K562 (cell line): ENCODE results near the gene PES1. TPM values are rescaled to one million over a fixed set of nuclear protein-coding genes. Genes with fewer than 3 reads are reported as not detected.
A peak's percentile ranks its signal among the peaks of the same experiment; 100 is the strongest.

Experiments used
- BCOR ChIP-seq: fragments of 450-650 bp; IDR thresholded peaks from 2 replicates; pipeline ENCODE4 v1.6.1; 2016
- BHLHE40 ChIP-seq: IDR thresholded peaks from 2 replicates; pipeline ENCODE4 v1.6.1; 2011; ENCODE audit warnings: low read length, improper control_type of control experiment
- CTBP1 ChIP-seq: fragments of 450-650 bp; IDR thresholded peaks from 2 replicates; pipeline ENCODE4 v1.6.1; 2016; ENCODE audit warnings: borderline replicate concordance
- ETV1 ChIP-seq: fragments of 450-650 bp; conservative IDR thresholded peaks from 2 replicates; pipeline ENCODE4 v1.6.1; 2016; ENCODE audit warnings: missing genetic modification characterization, control low read depth, low read depth, missing compliant biosample characterization
- GABPA ChIP-seq: fragments of 200-800 bp; sonication (Bioruptor generic); conservative IDR thresholded peaks from 2 replicates; pipeline ENCODE4 v1.6.1; 2016; ENCODE audit warnings: low read depth, missing genetic modification characterization, missing compliant biosample characterization
- HDAC2 ChIP-seq: fragments of 450-650 bp; IDR thresholded peaks from 2 replicates; pipeline ENCODE4 v1.6.1; 2016; ENCODE audit warnings: mild to moderate bottlenecking
- HNRNPK ChIP-seq: fragments of 200-400 bp; formaldehyde crosslinking; IDR thresholded peaks from one replicate; pipeline ENCODE4 v1.6.1; 2018; ENCODE audit warnings: mild to moderate bottlenecking, low read depth, low read length; ENCODE audit not compliant: poor library complexity, severe bottlenecking
- NBN ChIP-seq: fragments of 450-650 bp; IDR thresholded peaks from 2 replicates; pipeline ENCODE4 v1.6.1; 2016; ENCODE audit warnings: low read depth, mild to moderate bottlenecking
- POLR2AphosphoS2 ChIP-seq: IDR thresholded peaks from 2 replicates; pipeline ENCODE4 v1.6.1; 2012; ENCODE audit warnings: low read length, improper control_type of control experiment
- PRMT5 ChIP-seq: sonication (generic); formaldehyde crosslinking; IDR thresholded peaks from 2 replicates; pipeline ENCODE4 v1.5.0; 2020; ENCODE audit warnings: missing genetic modification reagents
- SMARCA4 ChIP-seq: fragments of 450-650 bp; IDR thresholded peaks from 2 replicates; pipeline ENCODE4 v1.6.1; 2016
- SMARCA5 ChIP-seq: fragments of 450-650 bp; IDR thresholded peaks from 2 replicates; pipeline ENCODE4 v1.6.1; 2016
- ZBTB8A ChIP-seq: fragments of 450-650 bp; IDR thresholded peaks from 2 replicates; pipeline ENCODE4 v1.6.1; 2018; ENCODE audit warnings: mild to moderate bottlenecking, moderate library complexity; ENCODE audit not compliant: partially characterized antibody
- ZNF165 ChIP-seq: fragments of 250-450 bp; sonication (Bioruptor Pico); IDR thresholded peaks from 2 replicates; pipeline ENCODE4 v1.4.0; 2020; ENCODE audit warnings: borderline replicate concordance
- polyA plus RNA-seq, 8 experiments: library from polyadenylated mRNA; depleted of rRNA in 4 of 8; stranded (reverse) in 5 of 8; unstranded in 3 of 8; fragments of >200 nt; fragmentation: Nextera tagmentation in 2 of 8; fragmentation: Illumina TruSeq in 1 of 8; extraction: Ambion mirVana in 2 of 8; extraction: Trizol in 1 of 8; gene quantifications; 2 replicates each; pipeline versions ENCODE4 v1.2.1 to v1.2.3, GENCODE V29; 2011 to 2014; ENCODE audit warnings: inconsistent platforms in 1 of 8, missing spikeins in 1 of 8
- total RNA-seq, 7 experiments: library from RNA; depleted of rRNA in 6 of 7; stranded (reverse); fragments of >200 nt in 6 of 7; fragmentation: Illumina TruSeq in 2 of 7; extraction: Trizol in 2 of 7; gene quantifications; 2 replicates each; pipeline versions ENCODE4 v1.2.1 to v1.2.3, GENCODE V29; 2011 to 2021; ENCODE audit warnings: low replicate concordance in 1 of 7
- TF ChIP-seq, protein P1 (sequence below): fragments of 450-650 bp; formaldehyde crosslinking; IDR thresholded peaks from 2 replicates; pipeline ENCODE4 v1.4.0; 2020; ENCODE audit warnings: mild to moderate bottlenecking
- TF ChIP-seq, protein P2 (sequence below): fragments of 250-450 bp; sonication (Bioruptor Pico); IDR thresholded peaks from 2 replicates; pipeline ENCODE4 v1.8.0; 2022; ENCODE audit warnings: inconsistent platforms
- TF ChIP-seq, protein P3 (sequence below), 2 experiments: IDR thresholded peaks in 1 of 2; conservative IDR thresholded peaks in 1 of 2; 2 replicates each; pipeline ENCODE4 v1.6.1; 2016; ENCODE audit warnings: low read depth in 2 of 2, mild to moderate bottlenecking in 1 of 2, missing compliant biosample characterization in 1 of 2, missing genetic modification characterization in 1 of 2, moderate library complexity in 1 of 2
- TF ChIP-seq, protein P4 (sequence below): fragments of 250-450 bp; sonication (Bioruptor Pico); IDR thresholded peaks from 2 replicates; pipeline ENCODE4 v1.5.0; 2021; ENCODE audit warnings: mild to moderate bottlenecking, borderline replicate concordance

The PES1 gene
- total and polyA plus RNA-seq, 9 of the 15 experiments (the other 6 are each of a cell fraction or from before 2014, with no cell fraction given) = 6.5 to 158 (median 94.3) TPM

DNA sequence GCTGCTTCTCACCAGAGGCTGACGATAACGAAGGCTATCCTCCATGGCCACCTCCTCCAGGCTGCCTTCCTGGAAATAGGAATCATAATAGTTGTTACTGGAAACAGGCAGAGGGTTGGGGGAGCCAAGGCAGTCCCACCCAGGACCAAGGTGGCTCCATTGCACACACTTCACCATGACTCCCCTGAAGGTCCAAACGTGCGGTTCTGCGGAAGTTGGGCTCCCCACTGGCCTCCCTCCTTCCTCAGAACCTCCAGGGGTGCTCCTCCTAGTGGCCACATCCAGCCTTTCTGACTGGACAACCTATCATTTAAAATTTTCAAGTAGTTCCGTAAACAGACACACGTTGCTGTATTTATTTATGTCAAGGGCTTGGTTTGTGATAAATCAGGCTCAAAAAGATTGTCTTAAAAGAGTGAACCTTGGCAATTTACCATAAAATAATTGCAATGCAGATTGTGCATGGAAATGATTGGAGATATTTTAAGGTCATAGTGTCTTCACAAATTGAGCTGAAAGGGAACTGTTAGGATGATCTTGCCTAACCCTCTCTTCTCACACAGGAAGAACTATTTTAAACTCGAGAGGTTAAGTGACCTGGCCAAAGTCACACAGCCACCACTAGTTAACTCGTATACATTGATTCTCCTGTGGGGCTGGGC is 13.9 kb upstream of the PES1 start (continued):
- TF ChIP-seq POLR2AphosphoS2 (no peak), PRMT5 (no peak), BHLHE40 (0 out of 2 replicates have a peak, but pooled peaks have one; percentile 36), SMARCA5 (peak; percentile 86), SMARCA4 (no peak), HDAC2 (peak; percentile 68), BCOR (peak; percentile 90), HNRNPK (no peak), ZNF165 (no peak), NBN (no peak), GABPA (tag) (peak; percentile 50; the same call in 1 of the 2 replicates), CTBP1 (peak; percentile 26; the same call in 1 of the 2 replicates), ETV1 (peak; percentile 43; the same call in 1 of the 2 replicates), ZBTB8A (no peak)
- TF ChIP-seq, protein P1, sequence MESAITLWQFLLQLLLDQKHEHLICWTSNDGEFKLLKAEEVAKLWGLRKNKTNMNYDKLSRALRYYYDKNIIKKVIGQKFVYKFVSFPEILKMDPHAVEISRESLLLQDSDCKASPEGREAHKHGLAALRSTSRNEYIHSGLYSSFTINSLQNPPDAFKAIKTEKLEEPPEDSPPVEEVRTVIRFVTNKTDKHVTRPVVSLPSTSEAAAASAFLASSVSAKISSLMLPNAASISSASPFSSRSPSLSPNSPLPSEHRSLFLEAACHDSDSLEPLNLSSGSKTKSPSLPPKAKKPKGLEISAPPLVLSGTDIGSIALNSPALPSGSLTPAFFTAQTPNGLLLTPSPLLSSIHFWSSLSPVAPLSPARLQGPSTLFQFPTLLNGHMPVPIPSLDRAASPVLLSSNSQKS (CRISPR knock-in tag) = no peak
- TF ChIP-seq, protein P2, sequence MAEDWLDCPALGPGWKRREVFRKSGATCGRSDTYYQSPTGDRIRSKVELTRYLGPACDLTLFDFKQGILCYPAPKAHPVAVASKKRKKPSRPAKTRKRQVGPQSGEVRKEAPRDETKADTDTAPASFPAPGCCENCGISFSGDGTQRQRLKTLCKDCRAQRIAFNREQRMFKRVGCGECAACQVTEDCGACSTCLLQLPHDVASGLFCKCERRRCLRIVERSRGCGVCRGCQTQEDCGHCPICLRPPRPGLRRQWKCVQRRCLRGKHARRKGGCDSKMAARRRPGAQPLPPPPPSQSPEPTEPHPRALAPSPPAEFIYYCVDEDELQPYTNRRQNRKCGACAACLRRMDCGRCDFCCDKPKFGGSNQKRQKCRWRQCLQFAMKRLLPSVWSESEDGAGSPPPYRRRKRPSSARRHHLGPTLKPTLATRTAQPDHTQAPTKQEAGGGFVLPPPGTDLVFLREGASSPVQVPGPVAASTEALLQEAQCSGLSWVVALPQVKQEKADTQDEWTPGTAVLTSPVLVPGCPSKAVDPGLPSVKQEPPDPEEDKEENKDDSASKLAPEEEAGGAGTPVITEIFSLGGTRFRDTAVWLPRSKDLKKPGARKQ = no peak
- TF ChIP-seq, protein P3, sequence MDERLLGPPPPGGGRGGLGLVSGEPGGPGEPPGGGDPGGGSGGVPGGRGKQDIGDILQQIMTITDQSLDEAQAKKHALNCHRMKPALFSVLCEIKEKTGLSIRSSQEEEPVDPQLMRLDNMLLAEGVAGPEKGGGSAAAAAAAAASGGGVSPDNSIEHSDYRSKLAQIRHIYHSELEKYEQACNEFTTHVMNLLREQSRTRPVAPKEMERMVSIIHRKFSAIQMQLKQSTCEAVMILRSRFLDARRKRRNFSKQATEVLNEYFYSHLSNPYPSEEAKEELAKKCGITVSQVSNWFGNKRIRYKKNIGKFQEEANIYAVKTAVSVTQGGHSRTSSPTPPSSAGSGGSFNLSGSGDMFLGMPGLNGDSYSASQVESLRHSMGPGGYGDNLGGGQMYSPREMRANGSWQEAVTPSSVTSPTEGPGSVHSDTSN (CRISPR knock-in tag; IDR thresholded peaks at IDR 0.05; ENCODE audit: low read depth) = no peak
- TF ChIP-seq, protein P3 (tag; conservative IDR thresholded peaks at IDR 0.05; ENCODE audit: low read depth) = peak; percentile 45; the same call in 1 of the 2 replicates
- TF ChIP-seq, protein P4, sequence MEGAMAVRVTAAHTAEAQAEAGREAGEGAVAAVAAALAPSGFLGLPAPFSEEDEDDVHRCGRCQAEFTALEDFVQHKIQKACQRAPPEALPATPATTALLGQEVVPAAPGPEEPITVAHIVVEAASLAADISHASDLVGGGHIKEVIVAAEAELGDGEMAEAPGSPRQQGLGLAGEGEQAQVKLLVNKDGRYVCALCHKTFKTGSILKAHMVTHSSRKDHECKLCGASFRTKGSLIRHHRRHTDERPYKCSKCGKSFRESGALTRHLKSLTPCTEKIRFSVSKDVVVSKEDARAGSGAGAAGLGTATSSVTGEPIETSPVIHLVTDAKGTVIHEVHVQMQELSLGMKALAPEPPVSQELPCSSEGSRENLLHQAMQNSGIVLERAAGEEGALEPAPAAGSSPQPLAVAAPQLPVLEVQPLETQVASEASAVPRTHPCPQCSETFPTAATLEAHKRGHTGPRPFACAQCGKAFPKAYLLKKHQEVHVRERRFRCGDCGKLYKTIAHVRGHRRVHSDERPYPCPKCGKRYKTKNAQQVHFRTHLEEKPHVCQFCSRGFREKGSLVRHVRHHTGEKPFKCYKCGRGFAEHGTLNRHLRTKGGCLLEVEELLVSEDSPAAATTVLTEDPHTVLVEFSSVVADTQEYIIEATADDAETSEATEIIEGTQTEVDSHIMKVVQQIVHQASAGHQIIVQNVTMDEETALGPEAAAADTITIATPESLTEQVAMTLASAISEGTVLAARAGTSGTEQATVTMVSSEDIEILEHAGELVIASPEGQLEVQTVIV (CRISPR knock-in tag) = no peak
